NCI-H748 (cell line): ENCODE measurements around the gene PLEKHG2.
"Not testable (repeated sequence)": the region's sequence is repeated elsewhere in the genome, so short reads cannot be mapped to it uniquely, and the experiment has no call there.

Experiments
- DNase-seq: peaks from one replicate; lab custom pipeline; 2025; ENCODE audit not compliant: unreplicated experiment; lab: John Stamatoyannopoulos, UW

PLEKHG2 gene

DNA sequence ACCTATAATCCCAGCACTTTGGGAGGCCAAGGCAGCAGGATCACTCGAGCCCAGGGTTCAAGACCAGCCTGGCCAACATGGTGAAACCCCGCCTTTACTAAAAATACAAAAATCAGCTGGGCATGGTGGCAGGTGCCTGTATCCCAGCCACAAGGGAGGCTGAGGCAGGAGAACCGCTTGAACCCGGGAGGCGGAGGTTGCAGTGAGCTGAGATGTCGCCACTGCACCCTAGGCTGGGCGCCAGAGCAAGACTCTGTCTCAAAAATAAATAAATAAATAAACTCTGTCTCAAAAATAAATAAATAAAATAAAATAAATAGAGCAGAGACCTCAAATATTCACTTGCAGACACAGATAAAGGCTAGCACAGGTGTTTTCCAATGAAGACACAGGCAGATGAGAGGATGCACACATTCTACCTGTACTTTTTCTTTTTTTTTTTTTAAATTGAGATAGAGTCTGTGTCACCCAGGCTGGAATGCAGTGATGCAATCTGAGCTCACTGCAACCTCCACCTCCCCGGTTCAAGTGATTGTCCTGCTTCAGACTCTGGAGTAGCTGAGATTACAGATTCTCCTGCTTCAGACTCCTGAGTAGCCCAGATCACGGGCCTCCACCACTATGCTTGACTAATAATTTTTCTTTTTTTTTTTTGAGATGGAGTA lies 25.9 kb downstream of the PLEKHG2 start:
- no peak for DNase-seq

- DNase-seq: peak; percentile 45
Measured at GRCh38 chr19:39444598-39445195, 32.2 kb downstream of the PLEKHG2 start.

DNA sequence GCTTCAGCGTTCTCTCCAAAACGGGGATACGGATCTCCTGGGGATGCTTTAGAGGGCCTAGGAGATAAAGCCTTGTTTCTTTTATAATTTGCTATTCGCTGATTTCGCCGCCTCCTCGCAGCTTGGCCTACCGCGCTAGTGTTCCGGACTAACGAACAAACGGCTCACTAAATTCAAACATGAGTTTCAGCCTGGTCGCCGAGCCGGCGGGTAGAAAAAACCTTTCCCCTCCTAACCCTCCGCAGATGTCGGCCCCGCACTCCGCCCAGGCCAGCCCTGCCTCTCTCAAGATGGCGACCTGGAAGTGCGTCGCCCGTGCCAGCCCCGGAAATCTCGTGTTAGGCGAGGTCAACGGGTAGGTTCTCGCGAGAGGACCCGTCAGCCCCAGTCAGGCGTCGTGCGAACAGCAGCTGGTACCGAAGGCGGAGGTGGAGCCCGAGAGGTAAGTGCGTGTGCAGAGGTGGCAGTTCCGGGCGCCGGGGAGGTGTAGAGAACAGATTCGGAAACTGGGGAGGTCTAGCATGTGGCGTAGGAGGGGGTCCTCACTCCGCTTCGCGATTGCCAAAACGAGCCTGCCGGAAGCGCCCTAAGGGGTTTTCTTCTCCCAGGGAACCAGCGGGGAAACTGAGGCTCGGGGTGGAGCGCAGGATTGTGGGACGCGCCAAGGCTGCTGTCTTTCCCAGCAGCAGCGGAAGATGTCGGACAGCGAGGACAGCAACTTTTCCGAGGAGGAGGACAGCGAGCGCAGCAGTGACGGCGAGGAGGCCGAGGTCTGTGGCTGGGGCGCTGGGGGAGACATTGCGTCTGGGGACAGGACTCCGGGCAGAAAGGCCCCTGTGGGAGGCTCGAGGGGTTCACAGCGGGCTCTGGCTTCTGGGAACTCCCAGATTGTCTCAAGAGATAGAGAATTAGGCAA lies 33.0 kb downstream of the PLEKHG2 start, which contains the start of gene SUPT5H:
TSS of gene SUPT5H (plus strand) at position 387 of the 916 bp plus-strand sequence. CDS start at position 696, 309 bp downstream.
- peak; percentile 99 for DNase-seq

DNA sequence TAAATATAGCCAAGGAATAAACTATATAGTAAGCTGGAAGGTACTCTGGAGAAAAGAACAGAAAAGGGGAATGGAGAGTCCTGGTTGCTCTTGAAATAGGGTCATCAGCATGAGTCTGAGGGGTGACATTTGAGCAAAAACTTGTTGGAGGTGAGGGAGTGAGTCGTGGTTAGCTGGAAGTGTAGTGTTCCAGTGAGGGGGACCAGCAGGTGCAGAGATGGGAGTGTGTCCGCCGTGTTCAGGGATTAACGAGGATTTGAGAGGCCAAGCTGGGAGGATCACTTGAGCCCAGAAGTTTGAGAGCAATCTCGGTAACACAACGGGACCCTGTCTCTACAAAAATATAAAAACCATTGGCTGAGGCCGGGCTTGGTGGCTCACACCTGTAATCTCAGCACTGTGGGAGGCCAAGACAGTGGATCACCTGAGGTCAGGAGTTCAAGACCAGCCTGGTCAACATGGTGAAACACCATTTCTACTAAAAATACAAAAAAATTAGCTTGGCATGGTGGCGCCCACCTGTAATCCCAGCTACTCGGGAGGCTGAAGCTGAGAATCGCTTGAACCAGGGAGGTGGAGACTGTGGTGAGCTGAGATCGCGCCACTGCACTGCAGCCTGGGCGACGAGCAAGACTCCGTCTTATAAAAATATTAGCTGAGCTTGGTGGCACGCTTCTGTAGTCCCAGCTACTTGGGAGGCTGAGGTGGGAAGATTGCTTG lies 34.1 kb downstream of the PLEKHG2 start:
- no peak for DNase-seq

- no peak for DNase-seq
Measured at GRCh38 chr19:39448271-39448670, 35.8 kb downstream of the PLEKHG2 start.

GRCh38 chr19:39449116-39449797 lies 36.8 kb downstream of the PLEKHG2 start:
- DNase-seq: no peak

DNA sequence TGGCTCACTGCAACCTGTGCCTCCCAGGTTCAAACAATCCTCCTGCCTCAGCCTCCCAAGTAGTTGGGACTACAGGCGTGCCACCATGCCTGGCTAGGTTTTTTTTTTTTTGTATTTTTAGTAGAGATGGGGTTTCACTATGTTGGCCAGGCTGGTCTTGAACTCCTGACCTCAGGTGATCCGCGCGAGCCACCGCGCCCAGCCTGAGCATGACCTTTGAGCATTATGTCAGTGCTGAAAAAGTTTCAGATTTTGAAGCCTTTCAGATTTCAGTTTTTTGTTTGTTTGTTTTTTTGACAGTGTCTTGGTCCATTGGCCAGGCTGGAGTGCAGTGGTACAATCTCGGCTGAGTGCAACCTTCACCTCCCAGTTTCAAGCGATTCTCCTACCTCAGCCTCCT lies 38.8 kb downstream of the PLEKHG2 start:
- DNase-seq: not testable (repeated sequence)

- no peak for DNase-seq
Measured at GRCh38 chr19:39463403-39463802, 50.9 kb downstream of the PLEKHG2 start.

- DNase-seq: no peak
Measured at GRCh38 chr19:39465956-39466747, 53.7 kb downstream of the PLEKHG2 start.

DNA sequence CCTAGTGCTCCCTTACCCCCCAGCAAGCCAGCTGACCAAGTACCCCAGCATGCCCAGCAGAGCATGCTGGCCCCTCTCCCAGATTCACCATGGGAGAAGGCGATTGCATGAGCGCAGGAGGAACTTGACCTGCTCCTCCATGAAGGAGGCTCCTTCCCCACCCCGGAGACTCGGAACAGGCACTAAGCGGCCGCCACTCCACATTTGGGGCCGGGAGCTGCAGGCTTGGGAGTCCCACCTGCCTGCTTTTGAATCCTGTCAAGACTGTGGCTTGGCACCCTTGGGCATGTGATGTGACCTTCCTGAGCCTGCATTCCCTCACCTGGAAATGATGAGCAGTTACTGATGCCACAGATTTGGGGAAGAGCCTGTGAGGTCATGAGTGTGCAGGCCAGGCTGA lies 55.5 kb downstream of the PLEKHG2 start:
- no peak for DNase-seq

DNA sequence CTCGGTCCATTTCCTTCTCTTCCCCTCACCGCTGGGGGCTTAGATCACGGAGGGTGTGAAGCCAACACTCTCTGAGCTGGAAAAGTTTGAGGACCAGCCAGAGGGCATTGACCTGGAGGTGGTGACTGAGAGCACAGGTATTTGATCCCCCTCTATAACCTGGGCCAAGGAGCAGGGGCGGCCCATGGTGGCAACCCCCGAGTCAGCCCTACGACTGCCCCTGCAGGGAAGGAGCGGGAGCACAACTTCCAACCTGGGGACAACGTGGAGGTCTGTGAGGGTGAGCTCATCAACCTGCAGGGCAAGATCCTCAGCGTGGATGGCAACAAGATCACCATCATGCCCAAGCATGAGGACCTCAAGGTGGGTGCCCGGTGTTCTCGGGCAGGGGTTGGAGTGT lies 56.6 kb downstream of the PLEKHG2 start:
- no peak for DNase-seq

- DNase-seq: no peak
Measured at GRCh38 chr19:39469567-39469966, 57.1 kb downstream of the PLEKHG2 start.

- DNase-seq: no peak
Measured at GRCh38 chr19:39470724-39471339, 58.4 kb downstream of the PLEKHG2 start.

DNA sequence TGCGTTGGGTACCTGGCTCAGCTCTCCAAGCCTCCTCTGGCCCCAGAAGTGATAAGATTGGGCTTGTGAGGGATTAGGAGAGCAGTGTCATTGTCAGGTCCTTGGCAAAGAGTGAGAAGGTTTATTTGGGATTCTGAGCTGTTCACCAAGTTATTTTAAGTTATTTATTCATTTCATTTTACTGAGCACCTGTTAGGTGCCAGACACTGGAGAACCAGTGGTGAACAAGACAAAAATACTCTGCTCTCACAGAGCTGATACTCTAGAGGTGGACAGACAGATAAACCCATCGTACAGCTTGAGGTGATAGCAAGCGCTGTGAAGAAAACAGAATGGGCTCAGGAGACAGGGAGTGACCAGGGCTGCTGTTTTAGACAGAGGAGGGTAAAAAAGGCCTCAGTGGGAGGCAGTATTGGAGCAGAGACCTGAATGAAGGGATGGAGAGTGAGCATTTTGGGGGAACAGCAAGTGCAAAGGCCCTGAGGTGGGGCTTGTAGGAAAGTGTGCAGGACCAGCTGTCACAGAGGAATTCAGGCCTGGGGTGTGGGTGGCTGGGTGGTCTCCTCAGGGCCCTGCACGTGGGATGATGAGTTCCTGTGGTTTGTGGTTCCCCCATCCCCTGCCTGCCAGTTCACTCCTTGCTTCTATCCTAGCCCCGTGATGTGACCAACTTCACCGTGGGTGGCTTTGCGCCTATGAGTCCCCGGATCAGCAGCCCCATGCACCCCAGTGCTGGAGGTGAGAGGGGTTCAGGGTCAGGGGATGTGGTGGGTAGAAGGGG lies 59.5 kb downstream of the PLEKHG2 start:
- no peak for DNase-seq

DNA sequence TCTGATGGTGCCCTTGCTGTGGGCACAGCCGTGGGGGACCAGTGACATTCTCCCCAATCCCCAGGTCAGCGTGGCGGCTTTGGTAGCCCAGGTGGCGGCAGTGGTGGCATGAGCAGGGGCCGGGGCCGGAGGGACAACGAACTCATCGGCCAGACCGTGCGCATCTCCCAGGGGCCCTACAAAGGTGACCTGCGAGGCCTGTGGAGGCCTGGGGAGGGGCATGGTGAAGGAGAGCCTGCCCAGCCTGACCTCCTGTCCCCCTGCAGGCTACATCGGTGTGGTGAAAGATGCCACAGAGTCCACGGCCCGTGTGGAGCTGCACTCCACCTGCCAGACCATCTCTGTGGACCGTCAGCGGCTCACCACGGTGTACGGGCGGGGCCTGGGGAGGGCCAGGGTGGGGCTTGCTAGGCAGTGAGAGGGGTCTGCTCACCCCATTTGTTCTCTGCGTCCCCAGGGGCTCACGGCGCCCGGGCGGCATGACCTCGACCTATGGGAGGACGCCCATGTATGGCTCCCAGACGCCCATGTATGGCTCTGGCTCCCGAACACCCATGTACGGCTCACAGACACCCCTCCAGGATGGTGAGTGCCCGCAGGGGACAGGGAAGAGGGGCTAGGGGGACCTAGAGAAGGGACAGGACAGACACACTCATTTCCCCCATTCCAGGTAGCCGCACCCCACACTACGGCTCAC lies 60.4 kb downstream of the PLEKHG2 start:
- no peak for DNase-seq

GRCh38 chr19:39473443-39473960 lies 61.0 kb downstream of the PLEKHG2 start:
- no peak for DNase-seq

GRCh38 chr19:39474139-39474620 lies 61.7 kb downstream of the PLEKHG2 start:
- peak; percentile 67 for DNase-seq

DNA sequence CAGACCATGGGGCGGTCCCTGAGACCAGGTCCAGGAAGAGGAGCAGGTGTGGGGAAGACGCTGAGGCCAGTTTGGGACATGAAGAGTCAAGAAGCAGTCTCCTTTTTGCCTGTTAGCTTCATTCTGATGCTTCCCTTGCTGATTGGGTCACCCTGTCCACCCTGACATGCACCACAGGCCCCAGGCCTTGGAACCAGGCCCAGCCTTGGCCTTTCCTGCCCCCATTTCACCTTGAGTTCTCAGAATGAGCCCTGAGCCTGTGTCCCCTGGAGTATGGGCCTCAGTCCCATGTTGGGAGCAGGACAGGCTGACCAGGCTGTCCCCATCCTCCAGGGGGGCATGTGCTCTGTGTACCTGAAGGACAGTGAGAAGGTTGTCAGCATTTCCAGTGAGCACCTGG lies 63.3 kb downstream of the PLEKHG2 start:
- no peak for DNase-seq
